ENCODE measurements around the gene NT5DC1.

DNA sequence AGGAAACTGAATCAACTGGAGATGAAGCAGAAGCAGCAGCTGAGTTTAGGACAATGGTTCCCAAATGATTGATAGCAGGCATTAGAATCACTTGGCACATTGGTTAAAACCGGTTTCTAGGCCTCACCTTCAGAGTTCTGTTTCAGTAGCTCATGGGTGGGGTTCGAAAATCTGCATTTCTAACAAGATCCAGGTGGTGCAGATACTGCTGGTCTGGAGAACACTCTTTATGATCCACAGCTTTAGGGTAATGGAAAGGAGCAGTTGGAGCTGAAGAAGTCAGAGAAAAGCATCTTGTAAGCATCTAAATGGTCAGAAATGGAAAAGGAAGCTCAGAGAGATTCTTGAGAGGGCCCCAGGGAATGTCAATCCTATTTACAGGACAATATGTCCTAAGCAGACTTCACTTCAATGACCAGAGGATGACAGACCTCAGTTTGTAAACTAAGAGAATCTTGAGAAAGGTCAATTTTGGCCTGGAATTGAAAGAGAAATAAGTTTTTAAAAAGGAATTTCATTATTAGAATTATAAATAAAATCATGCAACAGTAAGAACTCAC is 170.6 kb downstream of the NT5DC1 start:
- no peak for TF ChIP-seq POLR2A (IDR thresholded peaks at IDR 0.05; ENCODE audit: low read length)
- TF ChIP-seq NR3C1 (IDR thresholded peaks at IDR 0.05): no peak
- TF ChIP-seq FOSL2 (IDR thresholded peaks at IDR 0.05): no peak
- TF ChIP-seq FOSL2 (CRISPR knock-in tag; IDR thresholded peaks at IDR 0.05): no peak
- TF ChIP-seq MAFK (IDR thresholded peaks at IDR 0.05; ENCODE audit: partially characterized antibody): no peak
- TF ChIP-seq, protein P1, sequence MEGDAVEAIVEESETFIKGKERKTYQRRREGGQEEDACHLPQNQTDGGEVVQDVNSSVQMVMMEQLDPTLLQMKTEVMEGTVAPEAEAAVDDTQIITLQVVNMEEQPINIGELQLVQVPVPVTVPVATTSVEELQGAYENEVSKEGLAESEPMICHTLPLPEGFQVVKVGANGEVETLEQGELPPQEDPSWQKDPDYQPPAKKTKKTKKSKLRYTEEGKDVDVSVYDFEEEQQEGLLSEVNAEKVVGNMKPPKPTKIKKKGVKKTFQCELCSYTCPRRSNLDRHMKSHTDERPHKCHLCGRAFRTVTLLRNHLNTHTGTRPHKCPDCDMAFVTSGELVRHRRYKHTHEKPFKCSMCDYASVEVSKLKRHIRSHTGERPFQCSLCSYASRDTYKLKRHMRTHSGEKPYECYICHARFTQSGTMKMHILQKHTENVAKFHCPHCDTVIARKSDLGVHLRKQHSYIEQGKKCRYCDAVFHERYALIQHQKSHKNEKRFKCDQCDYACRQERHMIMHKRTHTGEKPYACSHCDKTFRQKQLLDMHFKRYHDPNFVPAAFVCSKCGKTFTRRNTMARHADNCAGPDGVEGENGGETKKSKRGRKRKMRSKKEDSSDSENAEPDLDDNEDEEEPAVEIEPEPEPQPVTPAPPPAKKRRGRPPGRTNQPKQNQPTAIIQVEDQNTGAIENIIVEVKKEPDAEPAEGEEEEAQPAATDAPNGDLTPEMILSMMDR (IDR thresholded peaks at IDR 0.05): no peak
- TF ChIP-seq, protein P2, sequence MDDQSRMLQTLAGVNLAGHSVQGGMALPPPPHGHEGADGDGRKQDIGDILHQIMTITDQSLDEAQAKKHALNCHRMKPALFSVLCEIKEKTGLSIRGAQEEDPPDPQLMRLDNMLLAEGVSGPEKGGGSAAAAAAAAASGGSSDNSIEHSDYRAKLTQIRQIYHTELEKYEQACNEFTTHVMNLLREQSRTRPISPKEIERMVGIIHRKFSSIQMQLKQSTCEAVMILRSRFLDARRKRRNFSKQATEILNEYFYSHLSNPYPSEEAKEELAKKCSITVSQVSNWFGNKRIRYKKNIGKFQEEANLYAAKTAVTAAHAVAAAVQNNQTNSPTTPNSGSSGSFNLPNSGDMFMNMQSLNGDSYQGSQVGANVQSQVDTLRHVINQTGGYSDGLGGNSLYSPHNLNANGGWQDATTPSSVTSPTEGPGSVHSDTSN (IDR thresholded peaks at IDR 0.05): no peak
- no peak for TF ChIP-seq RNF2 (IDR thresholded peaks at IDR 0.05; ENCODE audit: borderline replicate concordance, low read depth)
- no peak for TF ChIP-seq MAZ (IDR thresholded peaks at IDR 0.05; ENCODE audit: borderline replicate concordance, low read depth, low read length)
- no peak for TF ChIP-seq CHD4 (IDR thresholded peaks at IDR 0.05; ENCODE audit: borderline replicate concordance)
- TF ChIP-seq, protein P3, sequence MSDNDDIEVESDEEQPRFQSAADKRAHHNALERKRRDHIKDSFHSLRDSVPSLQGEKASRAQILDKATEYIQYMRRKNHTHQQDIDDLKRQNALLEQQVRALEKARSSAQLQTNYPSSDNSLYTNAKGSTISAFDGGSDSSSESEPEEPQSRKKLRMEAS (IDR thresholded peaks at IDR 0.05): no peak
- no peak for TF ChIP-seq RFX5 (IDR thresholded peaks at IDR 0.05)
- no peak for TF ChIP-seq CEBPB (IDR thresholded peaks at IDR 0.05)
- TF ChIP-seq EHMT2 (IDR thresholded peaks at IDR 0.05; ENCODE audit: low read depth): no peak

Data from A549 (cell line).